ENCODE data around the gene DMKN. TPM values are rescaled to one million over a fixed set of nuclear protein-coding genes. Genes with fewer than 3 reads are reported as not detected.

Gene DMKN
- total and polyA plus RNA-seq, 4 donors = 1.4 to 9.4 (median 2.4) TPM

DNA sequence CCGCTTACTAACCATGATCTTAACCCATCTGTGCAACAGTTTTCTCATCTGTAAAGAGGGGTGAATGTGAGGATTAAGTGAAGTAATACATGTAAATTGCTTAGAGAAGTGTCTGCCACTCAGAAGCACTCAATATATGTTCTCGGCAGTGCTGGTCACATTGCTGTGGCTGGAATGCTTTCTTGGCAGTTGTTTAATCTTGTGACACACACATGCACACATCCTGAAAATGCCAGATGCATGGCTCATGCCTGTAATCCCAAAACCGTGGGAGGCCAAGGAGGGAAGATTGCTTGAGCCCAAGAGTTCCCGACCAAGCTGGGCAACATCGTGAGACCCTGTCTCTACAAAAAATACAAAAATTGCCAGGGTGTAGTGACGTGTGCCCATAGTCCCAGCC is 4.9 kb upstream of the DMKN start (continued):
- no peak for TF ChIP-seq GABPA (IDR thresholded peaks at IDR 0.05 in 1 of 2, conservative IDR thresholded peaks at IDR 0.05 in 1 of 2)
- no peak for TF ChIP-seq RXRA (IDR thresholded peaks at IDR 0.05)
- TF ChIP-seq FOXA1 (IDR thresholded peaks at IDR 0.05) = no peak
- no peak for TF ChIP-seq FOXA2 (IDR thresholded peaks at IDR 0.05)
- TF ChIP-seq TAF1 (conservative IDR thresholded peaks at IDR 0.05) = no peak
- no peak for TF ChIP-seq HNF4A (conservative IDR thresholded peaks at IDR 0.05)
- TF ChIP-seq, protein P1, sequence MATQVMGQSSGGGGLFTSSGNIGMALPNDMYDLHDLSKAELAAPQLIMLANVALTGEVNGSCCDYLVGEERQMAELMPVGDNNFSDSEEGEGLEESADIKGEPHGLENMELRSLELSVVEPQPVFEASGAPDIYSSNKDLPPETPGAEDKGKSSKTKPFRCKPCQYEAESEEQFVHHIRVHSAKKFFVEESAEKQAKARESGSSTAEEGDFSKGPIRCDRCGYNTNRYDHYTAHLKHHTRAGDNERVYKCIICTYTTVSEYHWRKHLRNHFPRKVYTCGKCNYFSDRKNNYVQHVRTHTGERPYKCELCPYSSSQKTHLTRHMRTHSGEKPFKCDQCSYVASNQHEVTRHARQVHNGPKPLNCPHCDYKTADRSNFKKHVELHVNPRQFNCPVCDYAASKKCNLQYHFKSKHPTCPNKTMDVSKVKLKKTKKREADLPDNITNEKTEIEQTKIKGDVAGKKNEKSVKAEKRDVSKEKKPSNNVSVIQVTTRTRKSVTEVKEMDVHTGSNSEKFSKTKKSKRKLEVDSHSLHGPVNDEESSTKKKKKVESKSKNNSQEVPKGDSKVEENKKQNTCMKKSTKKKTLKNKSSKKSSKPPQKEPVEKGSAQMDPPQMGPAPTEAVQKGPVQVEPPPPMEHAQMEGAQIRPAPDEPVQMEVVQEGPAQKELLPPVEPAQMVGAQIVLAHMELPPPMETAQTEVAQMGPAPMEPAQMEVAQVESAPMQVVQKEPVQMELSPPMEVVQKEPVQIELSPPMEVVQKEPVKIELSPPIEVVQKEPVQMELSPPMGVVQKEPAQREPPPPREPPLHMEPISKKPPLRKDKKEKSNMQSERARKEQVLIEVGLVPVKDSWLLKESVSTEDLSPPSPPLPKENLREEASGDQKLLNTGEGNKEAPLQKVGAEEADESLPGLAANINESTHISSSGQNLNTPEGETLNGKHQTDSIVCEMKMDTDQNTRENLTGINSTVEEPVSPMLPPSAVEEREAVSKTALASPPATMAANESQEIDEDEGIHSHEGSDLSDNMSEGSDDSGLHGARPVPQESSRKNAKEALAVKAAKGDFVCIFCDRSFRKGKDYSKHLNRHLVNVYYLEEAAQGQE (IDR thresholded peaks at IDR 0.05) = no peak

DNA sequence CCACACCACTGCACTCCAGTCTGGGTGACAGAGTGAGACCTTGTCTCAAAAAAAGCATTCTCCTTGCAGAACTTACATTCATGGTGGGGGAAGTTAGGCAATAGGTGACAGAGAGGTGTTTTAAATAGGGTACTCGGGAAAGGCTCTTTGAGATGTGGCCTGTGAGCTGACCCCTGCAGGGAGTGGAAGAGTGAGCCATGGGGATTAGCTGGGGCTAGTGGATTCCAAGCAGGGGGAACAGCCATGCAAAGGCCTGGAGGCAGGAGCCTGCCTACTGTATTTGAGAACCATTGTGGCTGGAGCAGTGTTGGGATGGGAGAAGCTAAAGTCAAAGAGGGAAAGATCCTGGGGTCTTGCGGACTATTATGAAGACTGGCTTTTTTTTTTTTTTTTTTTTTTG is 3.9 kb upstream of the DMKN start:
- H3K4me3 ChIP-seq (ENCODE audit: low read depth in 1 of 3, low read length in 3 of 3) = no peak overlapping the region
- H3K9ac ChIP-seq (ENCODE audit: low read depth in 1 of 2, low read length in 2 of 2) = no peak overlapping the region
- TF ChIP-seq RAD21 (IDR thresholded peaks at IDR 0.05) = no peak
- TF ChIP-seq HNF4A (conservative IDR thresholded peaks at IDR 0.05) = no peak
- TF ChIP-seq, protein P2, sequence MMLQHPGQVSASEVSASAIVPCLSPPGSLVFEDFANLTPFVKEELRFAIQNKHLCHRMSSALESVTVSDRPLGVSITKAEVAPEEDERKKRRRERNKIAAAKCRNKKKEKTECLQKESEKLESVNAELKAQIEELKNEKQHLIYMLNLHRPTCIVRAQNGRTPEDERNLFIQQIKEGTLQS (IDR thresholded peaks at IDR 0.05) = no peak
- TF ChIP-seq EGR1 (IDR thresholded peaks at IDR 0.05; ENCODE audit: low read depth in 2 of 2) = no peak
- no peak for TF ChIP-seq JUND (IDR thresholded peaks at IDR 0.05)
- TF ChIP-seq, protein P3, sequence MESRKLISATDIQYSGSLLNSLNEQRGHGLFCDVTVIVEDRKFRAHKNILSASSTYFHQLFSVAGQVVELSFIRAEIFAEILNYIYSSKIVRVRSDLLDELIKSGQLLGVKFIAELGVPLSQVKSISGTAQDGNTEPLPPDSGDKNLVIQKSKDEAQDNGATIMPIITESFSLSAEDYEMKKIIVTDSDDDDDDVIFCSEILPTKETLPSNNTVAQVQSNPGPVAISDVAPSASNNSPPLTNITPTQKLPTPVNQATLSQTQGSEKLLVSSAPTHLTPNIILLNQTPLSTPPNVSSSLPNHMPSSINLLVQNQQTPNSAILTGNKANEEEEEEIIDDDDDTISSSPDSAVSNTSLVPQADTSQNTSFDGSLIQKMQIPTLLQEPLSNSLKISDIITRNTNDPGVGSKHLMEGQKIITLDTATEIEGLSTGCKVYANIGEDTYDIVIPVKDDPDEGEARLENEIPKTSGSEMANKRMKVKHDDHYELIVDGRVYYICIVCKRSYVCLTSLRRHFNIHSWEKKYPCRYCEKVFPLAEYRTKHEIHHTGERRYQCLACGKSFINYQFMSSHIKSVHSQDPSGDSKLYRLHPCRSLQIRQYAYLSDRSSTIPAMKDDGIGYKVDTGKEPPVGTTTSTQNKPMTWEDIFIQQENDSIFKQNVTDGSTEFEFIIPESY (IDR thresholded peaks at IDR 0.05) = no peak
- TF ChIP-seq FOXA1 (IDR thresholded peaks at IDR 0.05) = no peak
- no peak for TF ChIP-seq NR2F2 (IDR thresholded peaks at IDR 0.05)
- TF ChIP-seq SP1 (IDR thresholded peaks at IDR 0.05) = no peak
- no peak for TF ChIP-seq GABPA (IDR thresholded peaks at IDR 0.05 in 1 of 2, conservative IDR thresholded peaks at IDR 0.05 in 1 of 2)
- no peak for TF ChIP-seq YY1 (IDR thresholded peaks at IDR 0.05)
- TF ChIP-seq RXRA (IDR thresholded peaks at IDR 0.05) = no peak
- TF ChIP-seq, protein P4, sequence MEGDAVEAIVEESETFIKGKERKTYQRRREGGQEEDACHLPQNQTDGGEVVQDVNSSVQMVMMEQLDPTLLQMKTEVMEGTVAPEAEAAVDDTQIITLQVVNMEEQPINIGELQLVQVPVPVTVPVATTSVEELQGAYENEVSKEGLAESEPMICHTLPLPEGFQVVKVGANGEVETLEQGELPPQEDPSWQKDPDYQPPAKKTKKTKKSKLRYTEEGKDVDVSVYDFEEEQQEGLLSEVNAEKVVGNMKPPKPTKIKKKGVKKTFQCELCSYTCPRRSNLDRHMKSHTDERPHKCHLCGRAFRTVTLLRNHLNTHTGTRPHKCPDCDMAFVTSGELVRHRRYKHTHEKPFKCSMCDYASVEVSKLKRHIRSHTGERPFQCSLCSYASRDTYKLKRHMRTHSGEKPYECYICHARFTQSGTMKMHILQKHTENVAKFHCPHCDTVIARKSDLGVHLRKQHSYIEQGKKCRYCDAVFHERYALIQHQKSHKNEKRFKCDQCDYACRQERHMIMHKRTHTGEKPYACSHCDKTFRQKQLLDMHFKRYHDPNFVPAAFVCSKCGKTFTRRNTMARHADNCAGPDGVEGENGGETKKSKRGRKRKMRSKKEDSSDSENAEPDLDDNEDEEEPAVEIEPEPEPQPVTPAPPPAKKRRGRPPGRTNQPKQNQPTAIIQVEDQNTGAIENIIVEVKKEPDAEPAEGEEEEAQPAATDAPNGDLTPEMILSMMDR (IDR thresholded peaks at IDR 0.05; ENCODE audit: low read depth, low read length, missing input control) = no peak
- no peak overlapping the region for H3K27ac ChIP-seq (ENCODE audit: low read depth in 1 of 2, low read length in 2 of 2)
- H3K4me1 ChIP-seq (ENCODE audit: control insufficient read depth in 4 of 4, insufficient read depth in 4 of 4, low read length in 3 of 4) = no peaks in the 10 kb centered on the region
- H3K9me3 ChIP-seq (ENCODE audit: control insufficient read depth in 4 of 4, low read length in 3 of 4) = no peaks in the 10 kb centered on the region
- WGBS = 95% methylated on average over 2 of the region's 2 CpGs
- H3K27me3 ChIP-seq (ENCODE audit: control insufficient read depth in 4 of 4, insufficient read depth in 4 of 4, low read length in 3 of 4) = no peaks in the 10 kb centered on the region
- H3K36me3 ChIP-seq (ENCODE audit: control insufficient read depth in 4 of 4, insufficient read depth in 3 of 4, low read depth in 1 of 4, low read length in 3 of 4) = no peaks in the 10 kb centered on the region
- DNase-seq (ENCODE audit: low spot score) = no peak
